ENCODE measurements around the gene GALNT10. TPM values are rescaled to one million over a fixed set of nuclear protein-coding genes. Genes with fewer than 3 reads are reported as not detected.

GALNT10 gene
- total and polyA plus RNA-seq, 2 experiments from 2014 or later, result 3.2 to 12.9 TPM

DNA sequence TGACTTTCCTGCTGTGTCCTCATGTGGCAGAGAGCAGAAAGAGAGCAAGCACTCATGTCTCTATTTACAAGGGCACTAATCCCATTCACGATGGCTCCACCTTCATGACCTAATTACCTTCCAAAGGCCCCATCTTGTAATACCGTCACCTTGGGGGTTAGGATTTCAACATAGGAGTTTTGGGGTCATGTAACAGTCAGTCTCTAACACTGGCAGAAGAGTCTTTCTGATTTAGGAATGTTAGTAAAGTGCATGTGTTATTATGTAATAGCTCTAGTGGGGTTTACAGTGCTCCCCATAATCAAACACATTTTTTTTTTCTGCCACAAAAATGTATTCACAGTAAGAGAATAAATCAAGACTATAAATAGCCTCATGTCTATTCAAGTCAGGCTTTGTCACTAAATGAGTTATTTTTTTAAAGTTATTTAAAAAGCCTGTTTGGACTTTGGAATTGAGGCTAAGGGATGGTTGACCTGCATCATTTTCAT lies 19.1 kb downstream of the GALNT10 start (continued):
- TF ChIP-seq, protein P1, sequence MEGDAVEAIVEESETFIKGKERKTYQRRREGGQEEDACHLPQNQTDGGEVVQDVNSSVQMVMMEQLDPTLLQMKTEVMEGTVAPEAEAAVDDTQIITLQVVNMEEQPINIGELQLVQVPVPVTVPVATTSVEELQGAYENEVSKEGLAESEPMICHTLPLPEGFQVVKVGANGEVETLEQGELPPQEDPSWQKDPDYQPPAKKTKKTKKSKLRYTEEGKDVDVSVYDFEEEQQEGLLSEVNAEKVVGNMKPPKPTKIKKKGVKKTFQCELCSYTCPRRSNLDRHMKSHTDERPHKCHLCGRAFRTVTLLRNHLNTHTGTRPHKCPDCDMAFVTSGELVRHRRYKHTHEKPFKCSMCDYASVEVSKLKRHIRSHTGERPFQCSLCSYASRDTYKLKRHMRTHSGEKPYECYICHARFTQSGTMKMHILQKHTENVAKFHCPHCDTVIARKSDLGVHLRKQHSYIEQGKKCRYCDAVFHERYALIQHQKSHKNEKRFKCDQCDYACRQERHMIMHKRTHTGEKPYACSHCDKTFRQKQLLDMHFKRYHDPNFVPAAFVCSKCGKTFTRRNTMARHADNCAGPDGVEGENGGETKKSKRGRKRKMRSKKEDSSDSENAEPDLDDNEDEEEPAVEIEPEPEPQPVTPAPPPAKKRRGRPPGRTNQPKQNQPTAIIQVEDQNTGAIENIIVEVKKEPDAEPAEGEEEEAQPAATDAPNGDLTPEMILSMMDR (conservative IDR thresholded peaks at IDR 0.05; ENCODE audit: low read depth in 2 of 2), result no peak
- no peak for TF ChIP-seq STAT1 (IDR thresholded peaks at IDR 0.05; ENCODE audit: unreplicated experiment)
- TF ChIP-seq ZNF114 (CRISPR knock-in tag; IDR thresholded peaks at IDR 0.05), result no peak
- TF ChIP-seq EZH2 (IDR thresholded peaks at IDR 0.05; ENCODE audit: low read depth, unreplicated experiment), result no peak
- no peak for TF ChIP-seq EZH2phosphoT487 (IDR thresholded peaks at IDR 0.05; ENCODE audit: unreplicated experiment)
- TF ChIP-seq POLR2AphosphoS5 (IDR thresholded peaks at IDR 0.05; ENCODE audit: low read depth), result no peak

DNA sequence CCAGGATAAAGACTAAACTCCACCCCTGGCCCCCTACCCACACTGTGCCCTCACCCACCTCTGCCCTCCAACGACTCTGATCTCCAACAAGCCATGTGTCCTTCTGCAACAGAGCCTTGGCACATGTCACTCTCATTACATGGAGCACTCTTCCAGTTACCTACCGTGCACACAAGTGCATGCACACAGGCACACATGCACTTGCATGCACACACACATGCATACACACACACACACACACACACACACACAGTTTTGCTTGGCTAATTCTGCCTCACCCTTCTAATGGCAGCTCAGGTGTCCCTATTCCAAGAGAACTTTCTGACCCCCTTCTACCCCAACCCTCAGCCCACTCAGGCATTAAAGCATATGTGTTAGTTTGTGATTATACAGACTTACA lies 19.6 kb downstream of the GALNT10 start:
- ATAC-seq (no peak), DNase-seq (ENCODE audit: low spot score) (no peak)
- Mint-ChIP-seq H3K4me1 (peaks cover 43% of the 10 kb centered on the region), H3K9me3 (no peaks in the 10 kb centered on the region), H3K27me3 (ENCODE audit: insufficient read depth, low read depth, poor library complexity) (peaks cover 3% of the 10 kb centered on the region), H3K36me3 (ENCODE audit: low read depth) (peaks cover 4% of the 10 kb centered on the region; the same call in 2 of the 3 replicates), H3K4me3 (no peak overlapping the region; the same call in 2 of the 3 replicates), H3K27ac (no peak overlapping the region)
- H3K79me2 ChIP-seq (replicated peaks; ENCODE audit: insufficient read depth), result peaks cover 3% of the 10 kb centered on the region
- H3K4me2 ChIP-seq, result peak overlapping the region; percentile 65
- no peaks in the 10 kb centered on the region for H4K20me1 ChIP-seq (replicated peaks; ENCODE audit: insufficient read depth)
- peaks cover 18% of the 10 kb centered on the region for H3K4me1 ChIP-seq (ENCODE audit: insufficient read depth)
- H3K9me2 ChIP-seq (ENCODE audit: insufficient read depth), result no peaks in the 10 kb centered on the region; the same call in 1 of the 2 replicates
- H3K27ac ChIP-seq (ENCODE audit: low read depth), result no peak overlapping the region
- no peak overlapping the region for H3K4me3 ChIP-seq
- no peaks in the 10 kb centered on the region for H3K36me3 ChIP-seq (ENCODE audit: insufficient read depth)
- H2AFZ ChIP-seq, result no peak overlapping the region
- H3F3A ChIP-seq (replicated peaks; ENCODE audit: low read depth), result no peaks in the 10 kb centered on the region
- H3K27me3 ChIP-seq (ENCODE audit: insufficient read depth), result no peaks in the 10 kb centered on the region
- no peak for TF ChIP-seq NANOG (IDR thresholded peaks at IDR 0.05; ENCODE audit: borderline replicate concordance)
- TF ChIP-seq CREB1 (CRISPR knock-in tag; IDR thresholded peaks at IDR 0.05; ENCODE audit: low read depth), result no peak
- no peak for TF ChIP-seq ZNF331 (CRISPR knock-in tag; IDR thresholded peaks at IDR 0.05; ENCODE audit: low read depth)
- TF ChIP-seq JUNB (IDR thresholded peaks at IDR 0.05; ENCODE audit: unreplicated experiment), result no peak
- TF ChIP-seq ZNF114 (CRISPR knock-in tag; IDR thresholded peaks at IDR 0.05), result no peak
- TF ChIP-seq, protein P2, sequence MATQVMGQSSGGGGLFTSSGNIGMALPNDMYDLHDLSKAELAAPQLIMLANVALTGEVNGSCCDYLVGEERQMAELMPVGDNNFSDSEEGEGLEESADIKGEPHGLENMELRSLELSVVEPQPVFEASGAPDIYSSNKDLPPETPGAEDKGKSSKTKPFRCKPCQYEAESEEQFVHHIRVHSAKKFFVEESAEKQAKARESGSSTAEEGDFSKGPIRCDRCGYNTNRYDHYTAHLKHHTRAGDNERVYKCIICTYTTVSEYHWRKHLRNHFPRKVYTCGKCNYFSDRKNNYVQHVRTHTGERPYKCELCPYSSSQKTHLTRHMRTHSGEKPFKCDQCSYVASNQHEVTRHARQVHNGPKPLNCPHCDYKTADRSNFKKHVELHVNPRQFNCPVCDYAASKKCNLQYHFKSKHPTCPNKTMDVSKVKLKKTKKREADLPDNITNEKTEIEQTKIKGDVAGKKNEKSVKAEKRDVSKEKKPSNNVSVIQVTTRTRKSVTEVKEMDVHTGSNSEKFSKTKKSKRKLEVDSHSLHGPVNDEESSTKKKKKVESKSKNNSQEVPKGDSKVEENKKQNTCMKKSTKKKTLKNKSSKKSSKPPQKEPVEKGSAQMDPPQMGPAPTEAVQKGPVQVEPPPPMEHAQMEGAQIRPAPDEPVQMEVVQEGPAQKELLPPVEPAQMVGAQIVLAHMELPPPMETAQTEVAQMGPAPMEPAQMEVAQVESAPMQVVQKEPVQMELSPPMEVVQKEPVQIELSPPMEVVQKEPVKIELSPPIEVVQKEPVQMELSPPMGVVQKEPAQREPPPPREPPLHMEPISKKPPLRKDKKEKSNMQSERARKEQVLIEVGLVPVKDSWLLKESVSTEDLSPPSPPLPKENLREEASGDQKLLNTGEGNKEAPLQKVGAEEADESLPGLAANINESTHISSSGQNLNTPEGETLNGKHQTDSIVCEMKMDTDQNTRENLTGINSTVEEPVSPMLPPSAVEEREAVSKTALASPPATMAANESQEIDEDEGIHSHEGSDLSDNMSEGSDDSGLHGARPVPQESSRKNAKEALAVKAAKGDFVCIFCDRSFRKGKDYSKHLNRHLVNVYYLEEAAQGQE (IDR thresholded peaks at IDR 0.05; ENCODE audit: unreplicated experiment), result no peak

All from GM23338 (cell line).